Measurements from ENCODE around the gene OR51A2.

DNA sequence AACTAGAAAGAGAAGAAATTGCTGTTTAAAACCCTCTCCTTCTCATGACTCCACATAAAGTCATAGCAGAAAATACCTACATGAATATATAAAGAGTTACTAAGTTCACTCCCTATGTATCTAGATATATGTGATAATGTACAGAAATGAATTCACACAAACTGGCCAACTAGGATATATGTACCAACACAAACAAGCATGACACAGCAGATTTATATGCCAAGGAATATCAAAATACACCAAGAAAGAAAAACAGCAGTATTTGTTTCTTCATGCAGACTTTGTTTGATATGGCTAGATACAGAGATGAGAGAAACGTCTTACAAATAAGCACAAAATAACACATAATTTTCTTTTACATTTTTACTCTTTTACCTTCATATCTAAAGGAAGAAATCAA is 33.2 kb downstream of the OR51A2 start:
- TF ChIP-seq CTCF (IDR thresholded peaks at IDR 0.05) (no peak), POLR2AphosphoS5 (IDR thresholded peaks at IDR 0.05; ENCODE audit: low read depth, low read length) (no peak)
